ENCODE measurements around the gene FAM168B. TPM values are rescaled to one million over a fixed set of nuclear protein-coding genes. Genes with fewer than 3 reads are reported as not detected.

The FAM168B gene
- total and polyA plus RNA-seq, 2 of the 13 experiments (the other 11 are each of a cell fraction or from before 2014, with no cell fraction given), result 64.5 to 113 TPM

DNA sequence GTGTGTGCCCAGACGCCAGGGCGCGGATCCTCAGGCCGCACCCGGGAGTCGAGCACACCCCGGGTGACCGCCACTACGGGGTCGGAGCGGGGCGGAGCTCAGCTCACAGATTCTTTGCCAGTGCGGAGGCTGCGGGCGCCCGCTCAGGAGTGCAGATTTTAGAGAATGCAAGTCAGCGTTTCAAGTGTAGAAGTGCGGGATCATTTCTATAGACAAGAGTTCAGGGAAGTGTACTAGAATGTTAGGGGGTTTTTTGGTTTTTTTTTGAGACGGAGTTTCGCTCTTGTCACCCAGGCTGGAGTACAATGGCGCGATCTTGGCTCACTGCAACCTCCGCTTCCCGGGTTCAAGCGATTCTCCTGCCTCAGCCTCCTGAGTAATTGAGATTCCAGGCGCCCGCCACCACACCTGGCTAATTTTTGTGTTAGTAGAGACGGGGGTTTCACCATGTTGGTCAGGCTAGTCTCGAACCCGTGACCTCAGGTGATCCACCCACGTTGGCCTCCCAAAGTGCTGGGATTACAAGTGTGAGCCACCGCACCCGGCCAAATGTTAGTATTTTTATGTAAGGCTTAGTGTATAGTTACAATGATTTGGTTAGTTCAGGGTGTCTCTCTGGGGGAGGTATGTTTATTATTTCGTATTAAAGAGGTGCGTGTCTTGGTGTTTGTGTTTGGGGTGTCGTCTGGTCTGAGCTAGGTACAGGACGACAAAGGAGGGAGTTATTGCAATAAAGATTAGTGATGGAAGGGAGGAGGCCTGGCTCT is 619 bp upstream of the FAM168B start (continued):
- no peak for TF ChIP-seq HNRNPK (IDR thresholded peaks at IDR 0.05; ENCODE audit: low read depth, low read length, poor library complexity, severe bottlenecking)
- no peak for TF ChIP-seq FOSL1 (CRISPR knock-in tag; IDR thresholded peaks at IDR 0.05; ENCODE audit: borderline replicate concordance)
- TF ChIP-seq MTF1 (CRISPR knock-in tag; IDR thresholded peaks at IDR 0.05), result no peak
- TF ChIP-seq, protein P1, sequence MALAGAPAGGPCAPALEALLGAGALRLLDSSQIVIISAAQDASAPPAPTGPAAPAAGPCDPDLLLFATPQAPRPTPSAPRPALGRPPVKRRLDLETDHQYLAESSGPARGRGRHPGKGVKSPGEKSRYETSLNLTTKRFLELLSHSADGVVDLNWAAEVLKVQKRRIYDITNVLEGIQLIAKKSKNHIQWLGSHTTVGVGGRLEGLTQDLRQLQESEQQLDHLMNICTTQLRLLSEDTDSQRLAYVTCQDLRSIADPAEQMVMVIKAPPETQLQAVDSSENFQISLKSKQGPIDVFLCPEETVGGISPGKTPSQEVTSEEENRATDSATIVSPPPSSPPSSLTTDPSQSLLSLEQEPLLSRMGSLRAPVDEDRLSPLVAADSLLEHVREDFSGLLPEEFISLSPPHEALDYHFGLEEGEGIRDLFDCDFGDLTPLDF (CRISPR knock-in tag; IDR thresholded peaks at IDR 0.05), result no peak
- TF ChIP-seq, protein P2, sequence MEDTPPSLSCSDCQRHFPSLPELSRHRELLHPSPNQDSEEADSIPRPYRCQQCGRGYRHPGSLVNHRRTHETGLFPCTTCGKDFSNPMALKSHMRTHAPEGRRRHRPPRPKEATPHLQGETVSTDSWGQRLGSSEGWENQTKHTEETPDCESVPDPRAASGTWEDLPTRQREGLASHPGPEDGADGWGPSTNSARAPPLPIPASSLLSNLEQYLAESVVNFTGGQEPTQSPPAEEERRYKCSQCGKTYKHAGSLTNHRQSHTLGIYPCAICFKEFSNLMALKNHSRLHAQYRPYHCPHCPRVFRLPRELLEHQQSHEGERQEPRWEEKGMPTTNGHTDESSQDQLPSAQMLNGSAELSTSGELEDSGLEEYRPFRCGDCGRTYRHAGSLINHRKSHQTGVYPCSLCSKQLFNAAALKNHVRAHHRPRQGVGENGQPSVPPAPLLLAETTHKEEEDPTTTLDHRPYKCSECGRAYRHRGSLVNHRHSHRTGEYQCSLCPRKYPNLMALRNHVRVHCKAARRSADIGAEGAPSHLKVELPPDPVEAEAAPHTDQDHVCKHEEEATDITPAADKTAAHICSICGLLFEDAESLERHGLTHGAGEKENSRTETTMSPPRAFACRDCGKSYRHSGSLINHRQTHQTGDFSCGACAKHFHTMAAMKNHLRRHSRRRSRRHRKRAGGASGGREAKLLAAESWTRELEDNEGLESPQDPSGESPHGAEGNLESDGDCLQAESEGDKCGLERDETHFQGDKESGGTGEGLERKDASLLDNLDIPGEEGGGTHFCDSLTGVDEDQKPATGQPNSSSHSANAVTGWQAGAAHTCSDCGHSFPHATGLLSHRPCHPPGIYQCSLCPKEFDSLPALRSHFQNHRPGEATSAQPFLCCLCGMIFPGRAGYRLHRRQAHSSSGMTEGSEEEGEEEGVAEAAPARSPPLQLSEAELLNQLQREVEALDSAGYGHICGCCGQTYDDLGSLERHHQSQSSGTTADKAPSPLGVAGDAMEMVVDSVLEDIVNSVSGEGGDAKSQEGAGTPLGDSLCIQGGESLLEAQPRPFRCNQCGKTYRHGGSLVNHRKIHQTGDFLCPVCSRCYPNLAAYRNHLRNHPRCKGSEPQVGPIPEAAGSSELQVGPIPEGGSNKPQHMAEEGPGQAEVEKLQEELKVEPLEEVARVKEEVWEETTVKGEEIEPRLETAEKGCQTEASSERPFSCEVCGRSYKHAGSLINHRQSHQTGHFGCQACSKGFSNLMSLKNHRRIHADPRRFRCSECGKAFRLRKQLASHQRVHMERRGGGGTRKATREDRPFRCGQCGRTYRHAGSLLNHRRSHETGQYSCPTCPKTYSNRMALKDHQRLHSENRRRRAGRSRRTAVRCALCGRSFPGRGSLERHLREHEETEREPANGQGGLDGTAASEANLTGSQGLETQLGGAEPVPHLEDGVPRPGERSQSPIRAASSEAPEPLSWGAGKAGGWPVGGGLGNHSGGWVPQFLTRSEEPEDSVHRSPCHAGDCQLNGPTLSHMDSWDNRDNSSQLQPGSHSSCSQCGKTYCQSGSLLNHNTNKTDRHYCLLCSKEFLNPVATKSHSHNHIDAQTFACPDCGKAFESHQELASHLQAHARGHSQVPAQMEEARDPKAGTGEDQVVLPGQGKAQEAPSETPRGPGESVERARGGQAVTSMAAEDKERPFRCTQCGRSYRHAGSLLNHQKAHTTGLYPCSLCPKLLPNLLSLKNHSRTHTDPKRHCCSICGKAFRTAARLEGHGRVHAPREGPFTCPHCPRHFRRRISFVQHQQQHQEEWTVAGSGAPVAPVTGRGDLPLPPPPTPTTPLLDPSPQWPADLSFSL (CRISPR knock-in tag; IDR thresholded peaks at IDR 0.05), result no peak
- TF ChIP-seq ZNF232 (CRISPR knock-in tag; IDR thresholded peaks at IDR 0.05; ENCODE audit: borderline replicate concordance), result peak; percentile 49; the same call in 1 of the 2 replicates
- no peak for TF ChIP-seq ZBTB2 (CRISPR knock-in tag; IDR thresholded peaks at IDR 0.05; ENCODE audit: low read depth)
- TF ChIP-seq, protein P3, sequence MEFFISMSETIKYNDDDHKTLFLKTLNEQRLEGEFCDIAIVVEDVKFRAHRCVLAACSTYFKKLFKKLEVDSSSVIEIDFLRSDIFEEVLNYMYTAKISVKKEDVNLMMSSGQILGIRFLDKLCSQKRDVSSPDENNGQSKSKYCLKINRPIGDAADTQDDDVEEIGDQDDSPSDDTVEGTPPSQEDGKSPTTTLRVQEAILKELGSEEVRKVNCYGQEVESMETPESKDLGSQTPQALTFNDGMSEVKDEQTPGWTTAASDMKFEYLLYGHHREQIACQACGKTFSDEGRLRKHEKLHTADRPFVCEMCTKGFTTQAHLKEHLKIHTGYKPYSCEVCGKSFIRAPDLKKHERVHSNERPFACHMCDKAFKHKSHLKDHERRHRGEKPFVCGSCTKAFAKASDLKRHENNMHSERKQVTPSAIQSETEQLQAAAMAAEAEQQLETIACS (CRISPR knock-in tag; IDR thresholded peaks at IDR 0.05), result peak; percentile 79
- TF ChIP-seq ZNF350 (CRISPR knock-in tag; IDR thresholded peaks at IDR 0.05; ENCODE audit: borderline replicate concordance, low read depth), result peak; percentile 39; the same call in 1 of the 2 replicates
- TF ChIP-seq ZNF160 (CRISPR knock-in tag; IDR thresholded peaks at IDR 0.05), result no peak
- TF ChIP-seq BCL3 (CRISPR knock-in tag; IDR thresholded peaks at IDR 0.05), result no peak
- no peak for TF ChIP-seq FOXK2 (IDR thresholded peaks at IDR 0.05)
- no peak for TF ChIP-seq ZNF775 (CRISPR knock-in tag; IDR thresholded peaks at IDR 0.05; ENCODE audit: borderline replicate concordance)
- TF ChIP-seq ZNF740 (CRISPR knock-in tag; IDR thresholded peaks at IDR 0.05), result no peak
- TF ChIP-seq ZNF598 (CRISPR knock-in tag; IDR thresholded peaks at IDR 0.05; ENCODE audit: borderline replicate concordance), result no peak
- TF ChIP-seq RORA (CRISPR knock-in tag; IDR thresholded peaks at IDR 0.05), result peak; percentile 63; the same call in 1 of the 2 replicates

Data from HepG2 (cell line).